ENCODE results near the gene S1PR3. TPM values are rescaled to one million over a fixed set of nuclear protein-coding genes. Genes with fewer than 3 reads are reported as not detected.
A peak's percentile ranks its signal among the peaks of the same experiment; 100 is the strongest.

S1PR3 gene
- total and polyA plus RNA-seq, 5 donors from 2014 or later = 0.08 TPM; not detected in 4

DNA sequence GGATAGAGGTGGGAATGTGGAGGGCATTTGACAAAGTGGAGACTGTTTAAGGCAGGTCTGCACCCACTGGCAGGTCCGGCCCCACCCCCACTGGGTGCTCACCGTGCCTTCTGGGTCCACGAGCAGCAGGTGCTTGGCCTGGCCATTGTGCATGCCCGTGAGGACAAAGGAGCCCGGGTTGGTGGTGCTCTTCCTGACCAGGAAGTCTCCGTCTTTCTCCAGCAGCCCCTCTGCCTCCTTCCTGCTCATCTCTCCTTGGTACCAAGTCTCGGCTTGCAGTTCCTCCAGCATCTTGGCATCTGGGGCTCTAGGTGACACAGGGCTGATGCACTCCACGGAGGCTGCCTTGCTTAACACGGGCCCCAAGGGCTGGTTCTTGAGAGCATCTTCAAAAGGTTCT is 46.6 kb downstream of the S1PR3 start:
- Mint-ChIP-seq H3K4me3 (no peak overlapping the region), H3K27ac (no peak overlapping the region), H3K36me3 (no peaks in the 10 kb centered on the region), H3K27me3 (peaks cover 14% of the 10 kb centered on the region), H3K4me1 (no peaks in the 10 kb centered on the region), H3K9me3 (peaks cover 0 to 3% (median 0%) of the 10 kb centered on the region in 7 donors)
- Histone ChIP-seq H3K9me3 (ENCODE audit: control insufficient read depth in 2 of 2, low read length in 2 of 2) (no peaks in the 10 kb centered on the region), H3K4me3 (ENCODE audit: low read depth, low read length) (no peak overlapping the region), H3K36me3 (ENCODE audit: control insufficient read depth, insufficient read depth, low read length) (no peaks in the 10 kb centered on the region), H3K27ac (ENCODE audit: insufficient read depth, low read length, poor library complexity, severe bottlenecking) (no peak overlapping the region), H3K4me1 (ENCODE audit: control insufficient read depth, insufficient read depth, low read length, poor library complexity, severe bottlenecking) (no peaks in the 10 kb centered on the region), H3K27me3 (ENCODE audit: control insufficient read depth, insufficient read depth, low read length) (no peaks in the 10 kb centered on the region)
- DNase-seq (no peak), ATAC-seq (ENCODE audit: low read depth in 2 of 2) (no peak)

DNA sequence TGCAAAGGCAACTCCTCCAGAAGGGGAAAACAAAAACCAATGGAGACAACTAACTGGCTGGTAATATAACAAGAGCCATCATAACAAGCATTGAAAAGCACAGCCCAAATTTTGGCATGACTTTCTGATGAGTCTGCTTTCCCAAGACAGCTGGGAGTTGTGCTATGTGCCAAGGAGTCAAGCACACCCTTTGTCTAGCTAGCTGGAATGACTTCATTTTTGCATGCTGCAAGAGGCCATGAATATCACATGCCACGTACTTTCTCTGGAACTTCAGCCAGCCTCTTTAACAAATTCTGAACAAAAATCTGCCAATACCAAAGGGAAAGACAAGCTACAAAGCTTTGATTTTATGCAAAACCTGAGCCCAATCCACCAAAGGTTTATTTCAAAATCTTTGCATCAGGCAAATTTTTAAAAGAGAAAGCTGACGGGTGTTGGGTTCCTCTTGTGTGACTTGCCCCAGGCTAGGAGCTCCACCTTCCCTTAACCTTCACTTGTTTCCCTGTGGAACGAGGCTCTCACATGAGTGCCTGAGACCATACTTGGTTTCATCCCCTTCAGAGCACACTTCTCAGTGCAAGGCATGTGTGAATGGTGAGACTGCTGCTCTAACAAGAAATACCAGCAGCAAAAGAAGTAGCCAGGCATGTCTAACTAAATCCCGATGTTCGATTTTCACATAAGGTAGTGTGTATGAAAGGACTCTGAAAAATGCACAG is 47.3 kb downstream of the S1PR3 start:
- Mint-ChIP-seq H3K36me3 (no peaks in the 10 kb centered on the region), H3K9me3 (peaks cover 0 to 3% (median 0%) of the 10 kb centered on the region in 7 donors), H3K27me3 (peaks cover 14% of the 10 kb centered on the region), H3K4me3 (no peak overlapping the region), H3K27ac (no peak overlapping the region), H3K4me1 (no peaks in the 10 kb centered on the region)
- H3K4me1 ChIP-seq (ENCODE audit: control insufficient read depth, insufficient read depth, low read length, poor library complexity, severe bottlenecking) = no peaks in the 10 kb centered on the region
- no peaks in the 10 kb centered on the region for H3K27me3 ChIP-seq (ENCODE audit: control insufficient read depth, insufficient read depth, low read length)
- no peaks in the 10 kb centered on the region for H3K9me3 ChIP-seq (ENCODE audit: control insufficient read depth in 2 of 2, low read length in 2 of 2)
- no peak overlapping the region for H3K27ac ChIP-seq (ENCODE audit: insufficient read depth, low read length, poor library complexity, severe bottlenecking)
- H3K4me3 ChIP-seq (ENCODE audit: low read depth, low read length) = no peak overlapping the region
- DNase-seq (no peak), ATAC-seq (ENCODE audit: low read depth in 2 of 2) (no peak)
- H3K36me3 ChIP-seq (ENCODE audit: control insufficient read depth, insufficient read depth, low read length) = no peaks in the 10 kb centered on the region

DNA sequence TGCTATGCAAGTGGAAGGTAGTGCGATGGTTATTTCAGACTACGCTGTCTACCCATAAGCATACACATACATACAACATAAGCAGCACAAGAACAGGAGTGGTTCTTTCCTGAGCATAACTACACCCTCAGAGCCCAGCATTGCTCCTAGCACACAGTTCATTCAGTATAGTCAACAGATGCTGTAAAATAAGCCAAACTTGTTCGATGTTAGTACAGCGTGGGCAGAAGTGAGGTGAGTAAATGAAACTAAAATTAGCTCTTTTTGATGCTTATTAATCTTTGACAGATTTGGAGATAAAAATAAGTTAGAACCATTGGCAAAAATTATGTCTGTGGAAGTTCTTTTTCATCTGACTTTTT is 47.8 kb downstream of the S1PR3 start:
- Histone ChIP-seq H3K36me3 (ENCODE audit: control insufficient read depth, insufficient read depth, low read length) (no peaks in the 10 kb centered on the region), H3K9me3 (ENCODE audit: control insufficient read depth in 2 of 2, low read length in 2 of 2) (no peaks in the 10 kb centered on the region), H3K4me3 (ENCODE audit: low read depth, low read length) (no peak overlapping the region), H3K27ac (ENCODE audit: insufficient read depth, low read length, poor library complexity, severe bottlenecking) (no peak overlapping the region), H3K27me3 (ENCODE audit: control insufficient read depth, insufficient read depth, low read length) (no peaks in the 10 kb centered on the region), H3K4me1 (ENCODE audit: control insufficient read depth, insufficient read depth, low read length, poor library complexity, severe bottlenecking) (no peaks in the 10 kb centered on the region)
- no peak for ATAC-seq (ENCODE audit: low read depth in 2 of 2)
- Mint-ChIP-seq H3K4me3 (no peak overlapping the region), H3K4me1 (no peaks in the 10 kb centered on the region), H3K36me3 (no peaks in the 10 kb centered on the region), H3K27me3 (peaks cover 14% of the 10 kb centered on the region), H3K9me3 (peaks cover 0 to 3% (median 0%) of the 10 kb centered on the region in 7 donors), H3K27ac (no peak overlapping the region)
- DNase-seq = no peak

DNA sequence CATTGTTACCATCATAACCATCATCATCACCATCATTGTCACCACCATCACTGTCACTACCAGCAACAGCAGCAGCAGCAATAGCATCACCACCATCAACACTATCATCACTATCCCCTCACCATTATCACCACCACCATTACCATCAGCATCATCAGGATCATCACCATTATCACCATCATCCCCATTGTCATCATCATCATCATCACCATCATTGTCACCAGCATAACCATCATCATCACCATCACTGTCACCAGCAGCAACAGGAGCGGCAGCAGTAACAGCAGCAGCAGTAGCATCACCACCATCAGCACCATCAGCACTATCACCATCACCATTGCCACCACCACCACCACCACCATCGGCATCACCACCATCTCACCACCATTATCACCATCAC is 48.4 kb downstream of the S1PR3 start:
- Mint-ChIP-seq H3K4me3 (no peak overlapping the region), H3K27ac (no peak overlapping the region), H3K27me3 (peaks cover 14% of the 10 kb centered on the region), H3K4me1 (no peaks in the 10 kb centered on the region), H3K9me3 (peaks cover 0 to 2% (median 0%) of the 10 kb centered on the region in 7 donors), H3K36me3 (no peaks in the 10 kb centered on the region)
- no peak overlapping the region for H3K4me3 ChIP-seq (ENCODE audit: low read depth, low read length)
- H3K27me3 ChIP-seq (ENCODE audit: control insufficient read depth, insufficient read depth, low read length) = no peaks in the 10 kb centered on the region
- H3K36me3 ChIP-seq (ENCODE audit: control insufficient read depth, insufficient read depth, low read length) = no peaks in the 10 kb centered on the region
- DNase-seq (no peak), ATAC-seq (ENCODE audit: low read depth in 2 of 2) (no peak)
- no peak overlapping the region for H3K27ac ChIP-seq (ENCODE audit: insufficient read depth, low read length, poor library complexity, severe bottlenecking)
- no peaks in the 10 kb centered on the region for H3K9me3 ChIP-seq (ENCODE audit: control insufficient read depth in 2 of 2, low read length in 2 of 2)
- no peaks in the 10 kb centered on the region for H3K4me1 ChIP-seq (ENCODE audit: control insufficient read depth, insufficient read depth, low read length, poor library complexity, severe bottlenecking)

- no peaks in the 10 kb centered on the region for H3K9me3 ChIP-seq (ENCODE audit: control insufficient read depth in 2 of 2, low read length in 2 of 2)
- H3K4me1 Mint-ChIP-seq = no peaks in the 10 kb centered on the region
- no peaks in the 10 kb centered on the region for H3K36me3 ChIP-seq (ENCODE audit: control insufficient read depth, insufficient read depth, low read length)
- DNase-seq (no peak), ATAC-seq (ENCODE audit: low read depth in 2 of 2) (no peak)
- no peak overlapping the region for H3K4me3 ChIP-seq (ENCODE audit: low read depth, low read length)
- H3K36me3 Mint-ChIP-seq = no peaks in the 10 kb centered on the region
- no peak overlapping the region for H3K4me3 Mint-ChIP-seq
- no peak overlapping the region for H3K27ac Mint-ChIP-seq
- peaks cover 0 to 2% (median 0%) of the 10 kb centered on the region in 7 donors for H3K9me3 Mint-ChIP-seq
- H3K4me1 ChIP-seq (ENCODE audit: control insufficient read depth, insufficient read depth, low read length, poor library complexity, severe bottlenecking) = no peaks in the 10 kb centered on the region
- H3K27me3 ChIP-seq (ENCODE audit: control insufficient read depth, insufficient read depth, low read length) = no peaks in the 10 kb centered on the region
- H3K27me3 Mint-ChIP-seq = peaks cover 11% of the 10 kb centered on the region
- H3K27ac ChIP-seq (ENCODE audit: insufficient read depth, low read length, poor library complexity, severe bottlenecking) = no peak overlapping the region
Observed at GRCh38 chr9:89042984-89043383, 51.7 kb downstream of the S1PR3 start.

DNA sequence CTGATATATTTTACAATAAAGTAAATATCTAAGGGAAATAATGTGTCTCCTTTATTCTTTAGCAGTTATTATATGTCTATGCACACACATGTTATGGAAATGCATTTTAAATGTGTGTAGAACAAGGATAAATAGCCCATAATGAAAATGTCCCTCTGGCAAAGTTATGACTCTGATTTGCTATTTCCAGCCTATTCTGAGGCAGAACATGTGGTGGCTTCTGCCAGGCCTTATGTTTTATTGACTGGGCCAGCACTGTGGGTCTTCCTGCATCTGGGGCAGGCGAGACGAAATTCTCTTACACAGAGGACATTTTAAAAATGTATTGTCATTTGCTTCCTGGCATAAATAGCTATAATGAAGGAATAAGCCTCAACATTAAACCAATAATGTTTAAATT is 52.8 kb downstream of the S1PR3 start:
- Histone ChIP-seq H3K36me3 (ENCODE audit: control insufficient read depth, insufficient read depth, low read length) (no peaks in the 10 kb centered on the region), H3K4me1 (ENCODE audit: control insufficient read depth, insufficient read depth, low read length, poor library complexity, severe bottlenecking) (no peaks in the 10 kb centered on the region), H3K4me3 (ENCODE audit: low read depth, low read length) (no peak overlapping the region), H3K27ac (ENCODE audit: insufficient read depth, low read length, poor library complexity, severe bottlenecking) (no peak overlapping the region), H3K27me3 (ENCODE audit: control insufficient read depth, insufficient read depth, low read length) (no peaks in the 10 kb centered on the region), H3K9me3 (ENCODE audit: control insufficient read depth in 2 of 2, low read length in 2 of 2) (no peaks in the 10 kb centered on the region)
- no peak overlapping the region for H3K27ac Mint-ChIP-seq
- H3K4me1 Mint-ChIP-seq = no peaks in the 10 kb centered on the region
- DNase-seq (no peak), ATAC-seq (ENCODE audit: low read depth in 2 of 2) (no peak)
- no peak overlapping the region for H3K4me3 Mint-ChIP-seq
- peaks cover 0 to 2% (median 0%) of the 10 kb centered on the region in 7 donors for H3K9me3 Mint-ChIP-seq
- peaks cover 11% of the 10 kb centered on the region for H3K27me3 Mint-ChIP-seq
- no peaks in the 10 kb centered on the region for H3K36me3 Mint-ChIP-seq

DNA sequence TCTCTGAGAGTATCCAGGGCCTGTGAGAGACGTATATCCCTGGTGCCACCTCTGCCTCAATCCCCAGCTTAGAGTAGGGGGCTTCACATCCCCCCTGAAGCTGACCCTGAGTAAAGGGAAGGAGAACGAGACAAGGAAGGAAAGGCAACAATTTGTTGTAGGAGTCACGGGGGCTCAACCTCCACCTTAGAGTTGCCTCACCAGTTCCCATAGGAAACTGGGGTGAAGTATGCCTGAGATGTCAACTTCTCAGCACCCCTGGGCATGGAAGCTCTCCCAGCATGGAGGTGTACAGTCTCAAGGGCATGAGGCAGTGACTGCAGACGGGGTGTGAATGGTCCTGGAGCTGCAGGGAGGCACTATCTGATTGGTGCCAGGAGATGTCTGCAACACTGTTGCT is 53.6 kb downstream of the S1PR3 start:
- Mint-ChIP-seq H3K27me3 (peaks cover 11% of the 10 kb centered on the region), H3K36me3 (no peaks in the 10 kb centered on the region), H3K4me1 (no peaks in the 10 kb centered on the region), H3K4me3 (no peak overlapping the region), H3K27ac (no peak overlapping the region), H3K9me3 (peaks cover 0 to 2% (median 0%) of the 10 kb centered on the region in 7 donors)
- Histone ChIP-seq H3K27ac (ENCODE audit: insufficient read depth, low read length, poor library complexity, severe bottlenecking) (no peak overlapping the region), H3K4me1 (ENCODE audit: control insufficient read depth, insufficient read depth, low read length, poor library complexity, severe bottlenecking) (no peaks in the 10 kb centered on the region), H3K4me3 (ENCODE audit: low read depth, low read length) (no peak overlapping the region), H3K36me3 (ENCODE audit: control insufficient read depth, insufficient read depth, low read length) (no peaks in the 10 kb centered on the region), H3K9me3 (ENCODE audit: control insufficient read depth in 2 of 2, low read length in 2 of 2) (no peaks in the 10 kb centered on the region), H3K27me3 (ENCODE audit: control insufficient read depth, insufficient read depth, low read length) (no peaks in the 10 kb centered on the region)
- DNase-seq = no peak
- ATAC-seq (ENCODE audit: low read depth in 2 of 2) = no peak

DNA sequence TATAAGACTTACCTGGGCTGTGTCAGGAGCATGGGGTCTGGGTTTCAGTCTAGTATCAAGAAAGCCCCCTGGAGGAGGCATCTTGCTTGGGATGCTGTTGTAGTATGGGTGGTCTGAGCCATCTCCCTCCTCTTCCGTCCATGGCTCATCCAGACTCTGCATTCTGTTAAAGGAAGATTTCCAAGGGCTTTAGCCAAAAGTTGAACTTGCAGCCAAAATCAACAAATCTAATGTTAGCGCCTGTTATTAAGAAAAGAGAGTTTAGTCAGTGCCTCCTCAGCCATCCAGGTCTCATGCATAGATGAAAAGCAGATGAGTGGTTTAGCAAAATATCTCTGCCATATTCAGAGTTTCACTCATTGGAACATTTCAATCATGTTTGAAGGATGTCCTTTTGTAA is 55.6 kb downstream of the S1PR3 start:
- no peaks in the 10 kb centered on the region for H3K4me1 ChIP-seq (ENCODE audit: control insufficient read depth, insufficient read depth, low read length, poor library complexity, severe bottlenecking)
- no peak overlapping the region for H3K27ac ChIP-seq (ENCODE audit: insufficient read depth, low read length, poor library complexity, severe bottlenecking)
- H3K4me1 Mint-ChIP-seq = no peaks in the 10 kb centered on the region
- H3K9me3 Mint-ChIP-seq = no peaks in the 10 kb centered on the region
- no peak for ATAC-seq (ENCODE audit: low read depth in 2 of 2)
- no peaks in the 10 kb centered on the region for H3K36me3 Mint-ChIP-seq
- peaks cover 11% of the 10 kb centered on the region for H3K27me3 Mint-ChIP-seq
- no peak overlapping the region for H3K27ac Mint-ChIP-seq
- H3K4me3 Mint-ChIP-seq = peak overlapping the region in 1 of 4 donors; percentile 36
- no peak overlapping the region for H3K4me3 ChIP-seq (ENCODE audit: low read depth, low read length)
- H3K9me3 ChIP-seq (ENCODE audit: control insufficient read depth in 2 of 2, low read length in 2 of 2) = no peaks in the 10 kb centered on the region
- H3K27me3 ChIP-seq (ENCODE audit: control insufficient read depth, insufficient read depth, low read length) = no peaks in the 10 kb centered on the region
- no peak for DNase-seq
- H3K36me3 ChIP-seq (ENCODE audit: control insufficient read depth, insufficient read depth, low read length) = no peaks in the 10 kb centered on the region
